GM19397 (cell line): Measurements from ENCODE around the gene FAM193A.
"Not testable (repeated sequence)": the region's sequence is repeated elsewhere in the genome, so short reads cannot be mapped to it uniquely, and the experiment has no call there.

Experiments
- ATAC-seq: cut with Tn5 transposase; IDR thresholded peaks from one replicate; pipeline ENCODE4 v1.9.1; 2021; ENCODE audit warnings: mild to moderate bottlenecking, moderate library complexity; ENCODE audit not compliant: unreplicated experiment

The FAM193A gene

DNA sequence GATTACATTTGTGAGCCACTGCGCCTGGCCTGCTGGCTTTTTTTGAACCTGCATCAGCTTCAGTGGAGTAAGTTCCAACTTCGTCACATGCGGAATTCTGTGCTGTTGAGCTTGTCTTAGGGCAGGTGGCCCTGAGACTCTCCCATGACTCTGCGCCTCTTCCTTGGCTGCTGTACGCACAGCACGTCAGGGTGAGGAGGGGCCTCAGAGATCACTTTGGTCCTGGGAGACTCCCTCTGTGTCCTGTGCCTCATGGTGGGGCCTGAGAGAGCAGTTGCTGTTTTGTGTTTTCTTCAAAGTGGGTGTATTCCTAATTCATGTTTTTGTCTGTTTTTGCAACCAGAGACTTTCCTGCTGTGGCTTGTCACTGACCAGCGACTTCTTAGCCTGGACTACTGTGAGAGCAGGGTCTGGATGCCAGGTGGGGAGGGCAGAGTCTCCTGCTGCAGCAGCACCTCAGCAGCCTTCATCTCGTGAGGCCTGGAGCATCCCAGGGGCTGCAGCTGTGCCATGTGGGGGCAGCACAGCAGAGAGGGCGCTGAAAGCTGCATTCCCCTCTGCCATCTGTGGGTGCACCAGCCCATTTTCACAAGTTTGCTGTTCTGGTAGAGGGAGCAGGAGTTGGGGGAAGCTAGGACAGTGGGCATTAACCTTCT is 111.8 kb downstream of the FAM193A start:
- no peak for ATAC-seq

DNA sequence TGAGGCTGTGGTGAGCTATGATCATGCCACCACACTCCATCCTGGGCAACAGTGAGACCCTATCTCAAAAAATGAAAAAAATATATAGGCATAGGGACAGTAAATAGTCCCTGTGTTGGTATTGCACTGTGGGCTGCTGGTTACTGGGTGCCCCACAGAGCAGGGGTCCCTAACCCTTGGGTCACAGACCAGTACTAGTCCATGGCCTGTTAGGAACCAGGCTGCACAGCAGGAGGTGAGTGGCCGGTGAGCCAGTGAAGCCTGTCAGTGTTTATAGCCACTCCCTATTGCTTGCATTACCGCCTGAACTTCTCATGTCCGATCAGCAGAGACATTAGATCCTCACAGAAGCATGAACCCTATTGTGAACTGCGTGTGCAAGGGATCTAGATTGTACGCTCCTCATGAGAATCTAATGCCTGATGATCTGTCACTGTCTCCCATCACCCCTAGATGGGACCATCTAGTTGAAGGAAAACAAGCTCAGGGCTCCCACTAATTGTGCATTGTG is 113.2 kb downstream of the FAM193A start:
- ATAC-seq: no peak

- no peak for ATAC-seq
Observed at GRCh38 chr4:2650276-2650675, 113.8 kb downstream of the FAM193A start.

DNA sequence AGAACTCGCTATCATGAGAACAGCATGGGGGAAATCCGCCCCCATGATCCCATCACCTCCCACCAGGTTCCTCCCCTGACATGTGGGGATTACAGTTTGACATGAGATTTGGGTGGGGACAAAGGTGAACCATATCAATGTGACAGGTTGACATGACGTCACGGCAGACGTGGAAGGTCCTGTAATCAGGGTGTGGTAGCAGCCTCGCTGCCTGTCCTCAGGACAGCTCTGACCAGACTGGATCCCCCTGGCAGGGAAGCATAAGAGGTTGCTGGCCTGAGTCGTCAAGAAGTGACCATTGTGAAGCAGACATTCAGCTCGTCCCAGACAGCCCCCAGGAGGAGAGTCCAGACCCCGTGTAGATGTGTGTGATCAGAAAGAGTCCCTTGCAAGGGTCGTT is 115.1 kb downstream of the FAM193A start:
- no peak for ATAC-seq

DNA sequence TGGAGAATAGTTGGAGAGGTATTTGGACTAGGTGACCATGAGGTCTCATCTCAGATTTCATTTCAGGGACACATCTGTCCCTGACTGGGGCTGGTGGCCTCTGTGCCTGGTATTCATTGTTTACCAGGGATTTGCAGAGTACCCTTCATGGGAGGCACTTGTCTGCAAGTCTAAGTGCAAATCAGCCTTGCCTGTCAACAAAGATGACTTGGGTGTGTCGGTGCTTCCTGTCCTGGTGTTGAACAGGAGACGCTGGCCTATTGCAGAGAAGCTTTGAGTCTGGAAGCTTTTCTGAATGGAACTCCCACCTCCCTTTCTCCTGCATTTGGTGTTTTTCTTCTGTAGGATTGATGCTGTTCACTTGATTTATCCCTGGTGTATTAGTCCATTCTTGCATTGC is 115.6 kb downstream of the FAM193A start:
- no peak for ATAC-seq

DNA sequence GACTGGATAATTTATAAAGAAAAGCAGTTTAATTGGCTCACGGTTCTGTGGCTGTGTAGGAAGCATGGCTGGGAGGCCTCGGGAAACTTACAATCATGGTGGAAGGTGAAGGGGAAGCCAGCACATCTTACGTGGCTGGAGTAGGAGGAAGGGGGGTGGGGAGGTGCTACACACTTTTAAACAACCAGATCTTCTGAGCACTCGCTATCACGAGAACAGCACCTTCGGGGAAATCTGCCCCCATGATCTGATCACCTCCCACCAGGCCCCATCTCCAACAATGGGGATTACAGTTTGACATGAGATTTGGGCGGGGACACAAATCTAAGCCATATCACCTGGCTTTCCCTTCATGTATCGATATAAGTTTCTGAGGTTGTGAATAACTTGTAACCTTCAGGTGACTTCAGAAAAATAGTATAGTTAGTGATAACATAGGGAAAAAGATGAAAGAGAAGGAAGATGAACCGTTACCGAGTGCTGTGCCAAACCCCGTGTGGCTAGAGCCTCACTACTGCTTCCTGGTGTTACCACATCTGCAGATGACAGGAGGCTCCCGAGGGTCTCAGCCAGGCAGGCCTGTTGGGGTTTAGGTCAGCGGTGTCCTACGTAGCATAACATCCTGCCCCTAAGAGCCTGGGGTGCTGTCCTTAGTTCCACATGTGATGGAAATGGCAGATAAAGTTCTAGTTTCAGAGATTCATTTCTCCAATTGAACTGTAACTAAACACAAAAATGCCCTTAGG is 116.1 kb downstream of the FAM193A start:
- no peak for ATAC-seq

- ATAC-seq: no peak
Observed at GRCh38 chr4:2660596-2661211, 124.3 kb downstream of the FAM193A start.

DNA sequence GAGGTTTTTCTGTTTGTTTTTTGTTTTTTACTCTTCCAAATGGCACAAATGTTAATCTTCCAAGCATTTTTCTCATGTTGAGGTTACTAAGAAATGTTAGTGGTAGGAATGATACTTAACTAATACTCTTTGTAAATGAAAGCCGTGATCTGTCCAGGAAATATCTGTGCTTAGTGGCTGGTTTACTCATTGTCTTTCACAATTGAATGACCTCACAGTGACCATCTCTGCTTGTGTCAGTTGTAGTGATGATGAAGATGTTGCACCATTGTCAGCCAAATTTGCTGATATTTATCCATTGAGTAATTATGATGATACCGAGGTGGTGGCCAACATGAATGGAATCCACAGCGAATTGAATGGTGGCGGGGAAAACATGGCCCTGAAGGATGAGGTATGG is 126.2 kb downstream of the FAM193A start:
- ATAC-seq: no peak

DNA sequence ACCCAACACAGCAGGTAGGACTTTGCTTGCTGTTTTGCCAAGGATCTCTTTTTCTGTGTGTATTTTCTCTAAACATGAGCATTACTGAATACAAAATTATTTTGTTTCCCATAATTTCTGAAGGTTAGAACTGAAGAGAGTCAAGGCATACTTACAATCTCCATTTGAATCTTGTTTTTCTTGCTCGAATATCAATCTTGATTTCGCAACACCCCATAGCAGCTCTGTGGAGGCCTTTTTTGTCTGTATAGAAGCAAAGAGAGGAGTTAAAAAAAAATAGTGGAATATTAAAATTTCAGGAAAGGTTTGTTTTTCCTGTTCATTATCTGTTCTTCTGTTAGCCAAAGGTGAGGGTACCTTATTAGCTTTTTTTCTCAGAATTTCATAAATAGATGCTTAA is 126.8 kb downstream of the FAM193A start:
- ATAC-seq: no peak

DNA sequence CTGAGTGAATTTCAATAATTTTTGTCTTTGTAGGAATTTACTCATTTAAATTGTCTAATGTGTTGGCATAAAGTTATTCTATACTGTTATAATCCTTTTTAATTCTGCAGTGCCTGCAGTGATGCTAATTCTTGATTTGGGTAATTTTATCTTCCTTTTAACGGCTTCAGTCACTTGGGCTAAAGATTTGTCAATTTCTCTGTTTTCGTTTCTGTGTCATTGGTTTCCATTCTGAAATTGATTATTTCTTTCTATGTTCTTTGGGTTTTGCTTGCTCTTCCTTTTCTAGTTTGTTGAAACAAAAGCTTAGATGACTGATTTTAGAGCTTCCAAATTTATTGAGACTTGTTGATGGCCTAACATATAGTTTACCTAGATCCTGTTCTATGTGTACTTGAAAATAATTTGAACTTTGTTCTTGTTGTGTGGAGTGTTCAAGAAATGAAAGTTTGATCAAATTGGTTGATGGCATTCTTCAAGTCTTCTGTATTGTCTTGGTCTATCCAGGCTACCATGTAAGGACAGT is 130.3 kb downstream of the FAM193A start:
- no peak for ATAC-seq

DNA sequence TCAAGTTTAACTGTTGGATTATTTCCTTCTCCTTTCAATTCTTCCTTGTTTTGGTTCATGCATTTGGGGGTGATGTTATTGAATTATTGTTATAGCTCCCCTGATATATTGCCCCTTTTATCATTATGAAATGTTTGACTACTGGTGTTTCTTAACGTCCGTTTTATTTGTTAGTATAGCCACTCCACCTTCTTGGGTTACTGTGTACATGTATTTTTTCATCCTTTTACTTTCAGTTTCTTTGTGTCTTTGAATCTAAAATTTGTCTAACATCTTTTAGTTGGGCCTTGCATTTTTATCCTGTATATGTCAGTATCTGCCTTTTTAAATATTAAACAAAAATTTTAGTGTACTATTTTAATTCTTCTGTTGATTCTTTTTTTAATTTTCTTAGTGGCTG is 131.0 kb downstream of the FAM193A start:
- ATAC-seq: no peak

- no peak for ATAC-seq
Observed at GRCh38 chr4:2671267-2671895, 134.9 kb downstream of the FAM193A start.

- no peak for ATAC-seq
Observed at GRCh38 chr4:2672082-2672481, 135.6 kb downstream of the FAM193A start.

DNA sequence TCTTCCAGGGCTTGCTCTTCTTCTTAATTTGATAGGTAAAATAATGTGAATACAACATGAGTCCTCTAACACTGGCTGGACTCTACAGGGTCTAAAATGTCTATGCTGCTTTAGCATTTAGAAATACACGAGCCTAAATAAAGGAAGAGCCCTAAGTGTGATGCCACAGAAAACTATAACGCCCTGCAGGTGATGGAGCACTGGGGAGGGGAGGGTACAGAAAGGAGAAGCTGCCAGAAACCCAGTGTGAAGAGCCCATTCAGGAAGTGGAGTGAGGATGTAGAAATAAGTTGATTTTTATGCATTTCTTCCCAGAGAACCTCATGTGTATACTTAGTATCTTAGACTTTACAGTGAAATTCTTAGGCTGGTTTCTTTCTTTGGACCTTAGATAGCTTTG is 136.3 kb downstream of the FAM193A start:
- ATAC-seq: no peak

DNA sequence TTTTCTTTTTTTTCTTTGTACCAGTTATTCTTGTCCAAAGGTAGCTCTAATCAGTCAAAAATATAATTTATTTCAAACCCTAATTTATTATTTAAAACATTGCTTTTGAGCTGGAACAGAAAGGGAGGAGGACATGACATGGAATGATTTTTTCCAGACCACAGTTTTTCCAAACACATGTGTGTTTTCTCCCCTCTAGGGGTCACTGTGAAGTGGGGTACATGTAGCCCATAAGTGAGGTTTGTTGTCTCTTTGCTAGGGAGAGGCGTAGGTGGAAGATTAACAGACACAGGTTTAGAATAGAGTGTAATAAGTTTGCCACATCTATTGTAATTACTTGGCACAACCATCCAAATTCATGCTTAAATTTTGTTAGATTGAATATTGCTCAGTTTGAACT is 136.7 kb downstream of the FAM193A start:
- ATAC-seq: no peak

DNA sequence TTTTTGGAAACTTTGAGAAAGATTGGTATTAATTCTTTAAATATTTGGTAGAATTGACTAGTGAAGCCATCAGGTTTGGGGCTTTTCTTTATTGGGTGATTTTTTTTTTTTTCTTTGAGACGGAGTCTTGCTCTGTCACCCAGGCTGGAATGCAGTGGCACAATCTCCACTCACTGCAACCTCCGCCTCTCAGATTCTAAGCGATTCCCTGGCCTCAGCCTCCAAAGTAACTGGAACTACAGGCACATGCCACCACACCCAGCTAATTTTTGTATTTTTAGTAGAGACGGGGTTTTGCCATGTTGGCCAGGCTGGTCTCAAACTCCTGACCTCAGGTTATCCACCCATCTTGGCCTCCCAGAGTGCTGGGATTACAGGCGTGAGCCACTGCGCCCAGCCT is 143.3 kb downstream of the FAM193A start:
- ATAC-seq: not testable (repeated sequence)

DNA sequence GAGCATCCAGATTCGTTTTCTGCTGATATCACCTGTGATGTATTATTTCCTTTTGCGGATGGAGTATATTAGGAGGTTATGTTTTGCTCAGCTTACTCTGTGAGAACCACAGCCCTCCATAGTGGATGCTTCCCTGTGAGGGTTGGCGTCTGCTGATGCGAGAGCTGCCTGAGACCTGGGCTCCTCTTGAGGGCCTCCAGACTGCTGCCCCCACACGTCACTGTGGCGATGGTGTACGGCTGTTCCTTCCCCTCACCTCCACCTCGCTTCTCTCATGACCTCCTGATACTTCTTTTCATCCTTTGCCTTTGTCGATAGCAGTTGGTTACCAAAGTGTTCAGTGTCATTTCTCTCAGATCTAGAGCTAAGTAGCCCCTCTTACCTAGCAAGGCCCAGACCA is 148.0 kb downstream of the FAM193A start:
- no peak for ATAC-seq

DNA sequence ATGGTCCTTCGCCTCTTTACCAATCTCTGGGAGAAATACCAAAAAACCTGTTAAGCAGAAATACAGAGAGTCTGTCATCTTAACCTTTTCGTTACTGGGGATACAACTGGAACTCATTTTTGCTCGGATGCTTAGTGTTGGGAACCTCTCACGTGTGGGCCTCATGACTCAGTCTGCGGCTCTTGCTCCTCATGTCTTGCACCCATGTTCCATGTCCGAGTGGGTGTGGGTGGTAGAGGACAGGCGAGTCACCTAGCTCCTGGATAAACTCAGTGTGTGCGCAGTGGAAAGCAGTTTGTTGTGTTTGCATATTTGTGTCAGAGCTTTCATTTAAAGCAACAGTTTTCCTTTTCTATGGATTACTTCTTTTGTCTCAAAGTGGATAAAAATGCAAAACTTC is 149.1 kb downstream of the FAM193A start:
- no peak for ATAC-seq

- ATAC-seq: no peak
Observed at GRCh38 chr4:2686379-2687265, 150.2 kb downstream of the FAM193A start.

- no peak for ATAC-seq
Observed at GRCh38 chr4:2688281-2688680, 151.8 kb downstream of the FAM193A start.
